Activated CD4-positive, alpha-beta T cell treated with anti-CD3 and anti-CD28 coated beads, Interleukin-10, Interleukin-2, amounts not matched to agents 100 ng/mL and 50 ng/mL, durations not matched to agents 16 hours and 8 hours (primary cell): ENCODE data around the gene RUNX1.

Experiments
- DNase-seq: peaks from one replicate; pipeline ENCODE4 v3.0.0-alpha.2; 2020

Gene RUNX1

GRCh38 chr21:34797921-34798535 lies 251.1 kb downstream of the RUNX1 start:
- DNase-seq, result no peak

DNA sequence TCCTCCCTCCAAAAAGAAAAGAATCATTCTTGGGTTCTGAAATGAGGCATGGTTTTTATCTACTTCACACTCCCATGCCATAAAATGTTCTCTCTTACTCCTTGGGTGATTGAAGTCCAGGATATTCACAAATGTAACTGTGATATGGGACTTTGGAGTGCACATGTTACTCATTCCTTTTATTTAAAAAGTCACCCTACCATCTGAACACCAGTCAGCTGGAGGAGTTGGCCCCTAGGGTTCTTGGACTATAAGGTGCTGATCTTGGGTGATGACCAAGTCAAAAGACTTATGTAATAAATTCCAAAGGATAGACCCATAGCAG lies 251.9 kb downstream of the RUNX1 start:
- DNase-seq, result no peak

- no peak for DNase-seq
Measured at GRCh38 chr21:34796518-34797200, 252.4 kb downstream of the RUNX1 start.

- DNase-seq, result no peak
Measured at GRCh38 chr21:34795548-34796180, 253.4 kb downstream of the RUNX1 start.

DNA sequence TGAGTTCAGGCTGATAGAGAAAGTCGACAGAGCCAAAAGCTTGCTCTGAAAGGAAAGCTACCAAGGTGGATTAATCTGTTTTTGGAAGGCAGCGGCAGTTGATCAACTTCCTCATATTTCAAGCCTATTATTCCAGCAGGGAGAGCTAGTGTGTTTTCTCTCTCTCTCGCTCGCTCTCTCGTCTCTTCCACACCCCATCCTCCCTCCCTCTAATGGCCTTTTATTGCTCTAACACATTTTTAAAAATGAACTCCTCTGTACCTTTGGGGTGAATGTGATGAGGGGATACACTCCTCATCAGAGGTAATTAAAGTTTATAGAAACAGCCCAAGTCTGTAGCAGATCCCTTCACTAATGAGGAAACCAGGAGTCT lies 253.9 kb downstream of the RUNX1 start:
- no peak for DNase-seq

DNA sequence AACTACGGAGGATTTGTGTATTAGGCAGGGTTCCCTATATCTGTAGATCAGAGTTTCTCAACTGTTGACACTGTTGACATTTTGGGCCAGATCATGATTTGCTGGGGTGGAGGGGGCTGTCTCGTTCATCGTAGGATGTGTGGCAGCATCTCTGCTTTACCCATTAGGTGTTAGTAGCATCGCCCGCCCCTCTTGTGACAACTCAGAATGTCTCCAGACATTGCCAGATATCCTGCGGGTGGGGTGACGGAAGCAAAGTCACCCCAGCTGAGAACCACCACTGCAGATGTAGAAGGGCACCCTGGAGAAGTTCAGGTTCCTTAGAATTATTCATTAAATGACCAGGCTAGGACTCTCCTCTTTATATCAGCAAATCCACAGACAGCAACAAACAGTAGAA lies 254.4 kb downstream of the RUNX1 start:
- DNase-seq, result no peak

GRCh38 chr21:34793471-34793870 lies 255.6 kb downstream of the RUNX1 start:
- DNase-seq, result no peak

GRCh38 chr21:34792504-34793089 lies 256.5 kb downstream of the RUNX1 start:
- DNase-seq, result no peak

GRCh38 chr21:34791776-34792503 lies 257.2 kb downstream of the RUNX1 start:
- DNase-seq, result no peak

- DNase-seq, result no peak
Measured at GRCh38 chr21:34790834-34791233, 258.3 kb downstream of the RUNX1 start.

DNA sequence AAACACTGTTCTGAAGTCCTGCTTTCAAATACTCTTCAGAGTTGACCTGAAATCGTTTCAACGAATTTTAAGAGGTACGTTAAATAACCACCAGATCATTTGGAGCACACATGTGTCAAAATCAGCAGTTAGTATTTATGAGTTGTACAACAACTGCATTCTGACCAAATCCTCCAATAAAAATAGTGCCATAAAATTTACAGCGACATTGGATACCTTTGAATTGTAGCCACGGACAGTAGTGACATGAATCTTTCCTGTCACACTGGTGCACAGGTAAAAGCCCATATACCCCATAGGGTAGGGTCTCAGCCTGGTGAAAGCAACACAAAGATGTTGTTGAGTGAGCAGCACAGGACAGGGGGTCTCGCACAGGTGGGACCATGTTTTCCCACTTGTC lies 258.8 kb downstream of the RUNX1 start:
- no peak for DNase-seq

DNA sequence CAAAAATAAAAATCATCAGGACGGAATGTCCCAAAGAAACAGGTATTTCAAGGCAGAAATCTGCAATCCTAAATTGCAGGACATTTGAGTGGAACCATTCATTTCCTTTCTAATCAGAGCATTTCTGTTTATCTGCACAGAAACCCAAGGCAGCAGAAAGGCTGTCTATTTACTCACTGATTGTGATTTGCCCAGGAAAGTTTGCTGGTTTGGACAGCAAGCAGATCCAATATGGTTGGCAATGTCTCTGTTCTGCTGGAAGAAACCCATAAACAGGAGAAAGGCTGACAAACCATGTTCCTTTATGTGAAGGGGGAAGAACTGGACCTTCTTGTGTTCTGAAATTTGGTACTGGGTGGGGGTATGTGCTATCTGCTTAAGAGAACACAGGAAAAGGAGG lies 260.2 kb downstream of the RUNX1 start:
- no peak for DNase-seq

GRCh38 chr21:34783815-34784214 lies 265.3 kb downstream of the RUNX1 start:
- no peak for DNase-seq

DNA sequence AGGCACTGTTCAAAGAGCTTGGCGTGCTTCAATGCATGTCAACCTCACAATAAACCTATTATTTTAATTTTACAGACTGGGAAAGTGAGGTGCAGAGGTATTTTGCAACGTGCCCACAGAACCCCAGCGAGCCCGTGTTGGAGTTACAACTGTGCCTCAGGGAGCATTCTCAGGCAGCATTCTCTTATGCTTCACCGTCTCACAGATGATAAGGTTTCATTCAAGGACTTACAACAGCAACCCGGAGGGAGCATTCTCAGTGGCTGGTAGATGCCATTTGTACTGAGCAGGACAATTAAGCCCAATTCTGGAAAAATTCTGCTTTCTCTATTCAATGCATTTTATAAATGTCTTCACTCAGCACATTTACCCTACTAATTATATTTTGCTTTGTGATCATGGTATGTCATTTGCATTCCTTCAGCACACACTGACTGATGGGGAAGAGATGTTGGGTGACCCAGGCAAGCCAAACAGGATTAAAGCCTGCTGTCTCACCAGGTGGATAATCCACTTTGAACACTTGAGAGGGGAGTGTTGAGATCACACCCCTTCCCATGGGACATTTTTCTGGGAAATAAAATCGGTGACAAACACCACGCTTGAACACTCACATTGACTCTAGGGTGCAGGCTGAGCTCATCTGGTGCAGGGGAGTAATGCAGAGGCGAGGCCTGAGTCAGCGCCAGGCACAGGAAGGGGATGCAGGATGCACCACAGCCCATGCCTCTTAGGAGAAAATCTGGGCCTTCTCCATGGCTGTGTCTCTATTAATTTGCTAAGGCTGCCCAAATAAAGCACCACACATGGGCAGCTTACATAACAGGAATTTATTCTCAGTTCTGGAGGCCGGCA lies 266.4 kb downstream of the RUNX1 start:
- DNase-seq, result no peak

DNA sequence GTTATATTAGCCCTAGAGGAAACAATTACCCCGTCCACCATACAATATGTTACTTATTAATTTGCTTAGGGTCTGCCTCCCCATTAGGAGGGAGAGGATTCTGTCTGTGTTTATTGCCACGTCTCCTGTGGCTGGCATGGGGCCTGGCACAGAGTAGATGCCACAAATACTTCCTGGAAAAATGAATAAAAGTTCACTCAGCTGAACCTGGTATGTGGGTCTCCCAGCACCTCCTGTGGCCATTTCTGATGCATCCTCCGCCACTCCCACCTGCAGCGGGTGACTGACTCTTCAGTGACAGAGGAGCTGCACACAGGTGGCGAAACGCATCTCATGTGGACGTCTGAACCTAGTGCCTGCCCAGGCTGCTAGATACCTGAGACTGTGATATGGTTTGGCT lies 267.6 kb downstream of the RUNX1 start:
- DNase-seq, result no peak

- no peak for DNase-seq
Measured at GRCh38 chr21:34779860-34780259, 269.2 kb downstream of the RUNX1 start.

- DNase-seq, result no peak
Measured at GRCh38 chr21:34775793-34776192, 273.3 kb downstream of the RUNX1 start.

DNA sequence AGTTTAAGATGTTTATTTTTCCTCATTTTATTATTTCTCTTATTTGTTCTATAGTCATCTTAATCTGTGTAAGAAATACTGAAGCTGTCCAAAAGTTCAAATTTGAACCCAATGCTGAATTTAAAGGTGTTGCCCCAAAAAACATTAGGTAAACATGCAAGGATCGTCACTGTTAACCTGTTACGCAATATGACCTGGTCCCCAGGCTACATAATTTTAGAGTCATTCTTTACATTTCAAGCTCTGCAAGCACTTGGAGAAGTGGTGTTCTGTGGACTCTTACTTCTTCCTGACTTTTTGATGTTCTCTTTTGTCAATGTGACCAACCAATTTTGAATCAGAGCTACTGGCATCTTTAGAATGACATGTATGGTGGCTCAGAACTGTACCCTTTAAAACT lies 274.4 kb downstream of the RUNX1 start:
- no peak for DNase-seq

- no peak for DNase-seq
Measured at GRCh38 chr21:34771512-34772028, 277.5 kb downstream of the RUNX1 start.

- no peak for DNase-seq
Measured at GRCh38 chr21:34770576-34770975, 278.5 kb downstream of the RUNX1 start.

DNA sequence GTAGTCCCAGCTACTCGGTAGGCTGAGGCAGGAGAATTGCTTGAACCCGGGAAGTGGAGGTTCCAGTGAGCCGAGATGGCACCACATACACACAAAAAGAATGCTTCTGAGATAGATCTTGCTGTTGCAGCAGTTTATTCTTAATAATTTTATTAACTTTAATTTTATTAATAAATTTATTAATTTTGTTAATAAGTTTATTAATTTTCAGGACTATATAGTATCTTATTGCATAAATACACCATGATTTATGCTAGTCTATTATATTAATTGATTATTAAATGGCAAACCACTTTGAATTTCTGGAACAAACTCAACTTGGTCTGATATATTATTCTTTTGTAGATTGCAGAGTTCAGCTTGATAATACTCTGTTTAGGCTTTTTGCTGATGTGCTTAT lies 280.8 kb downstream of the RUNX1 start:
- DNase-seq, result no peak

DNA sequence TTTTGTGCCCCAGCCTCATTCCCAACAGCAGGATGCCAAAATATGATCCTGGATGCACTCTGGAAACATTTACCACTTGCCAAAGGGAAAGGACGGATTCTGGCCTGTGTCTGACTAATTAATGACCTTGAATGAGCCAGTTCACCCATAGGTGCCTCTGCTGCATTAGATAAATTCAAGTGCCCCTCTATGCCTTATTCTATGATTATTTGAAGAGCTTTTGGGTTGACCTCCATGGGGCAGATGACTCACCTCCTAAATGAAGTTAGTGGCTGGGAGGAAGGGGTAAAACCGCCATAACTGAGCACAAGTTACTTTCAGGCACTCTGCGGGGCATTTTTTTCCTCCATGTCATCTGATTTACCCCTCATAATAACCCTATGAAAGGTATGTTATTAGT lies 282.2 kb downstream of the RUNX1 start:
- DNase-seq, result no peak
